Sigmoid colon (tissue), 4 donors: ENCODE measurements around the gene TSHZ1.

Experiments used
- POLR2A ChIP-seq, 2 donors: fragments of 450-650 bp; IDR thresholded peaks; one replicate each; pipeline ENCODE4 v1.6.1; 2016; ENCODE audit warnings: antibody characterized with exemption in 2 of 2, mild to moderate bottlenecking in 2 of 2, moderate library complexity in 2 of 2
- POLR2AphosphoS5 ChIP-seq, 4 donors: sonication (generic); formaldehyde crosslinking; IDR thresholded peaks; one replicate each; pipeline ENCODE4 v1.6.1; 2017; ENCODE audit warnings: antibody characterized with exemption in 4 of 4
- TF ChIP-seq, protein P1 (sequence below), 4 experiments: fragments of 450-650 bp in 3 of 4; fragments of 200-600 bp in 1 of 4; IDR thresholded peaks; one replicate each; pipeline ENCODE4 v1.5.1; 2016 to 2019; ENCODE audit warnings: antibody characterized with exemption in 4 of 4, mild to moderate bottlenecking in 3 of 4, moderate library complexity in 2 of 4

DNA sequence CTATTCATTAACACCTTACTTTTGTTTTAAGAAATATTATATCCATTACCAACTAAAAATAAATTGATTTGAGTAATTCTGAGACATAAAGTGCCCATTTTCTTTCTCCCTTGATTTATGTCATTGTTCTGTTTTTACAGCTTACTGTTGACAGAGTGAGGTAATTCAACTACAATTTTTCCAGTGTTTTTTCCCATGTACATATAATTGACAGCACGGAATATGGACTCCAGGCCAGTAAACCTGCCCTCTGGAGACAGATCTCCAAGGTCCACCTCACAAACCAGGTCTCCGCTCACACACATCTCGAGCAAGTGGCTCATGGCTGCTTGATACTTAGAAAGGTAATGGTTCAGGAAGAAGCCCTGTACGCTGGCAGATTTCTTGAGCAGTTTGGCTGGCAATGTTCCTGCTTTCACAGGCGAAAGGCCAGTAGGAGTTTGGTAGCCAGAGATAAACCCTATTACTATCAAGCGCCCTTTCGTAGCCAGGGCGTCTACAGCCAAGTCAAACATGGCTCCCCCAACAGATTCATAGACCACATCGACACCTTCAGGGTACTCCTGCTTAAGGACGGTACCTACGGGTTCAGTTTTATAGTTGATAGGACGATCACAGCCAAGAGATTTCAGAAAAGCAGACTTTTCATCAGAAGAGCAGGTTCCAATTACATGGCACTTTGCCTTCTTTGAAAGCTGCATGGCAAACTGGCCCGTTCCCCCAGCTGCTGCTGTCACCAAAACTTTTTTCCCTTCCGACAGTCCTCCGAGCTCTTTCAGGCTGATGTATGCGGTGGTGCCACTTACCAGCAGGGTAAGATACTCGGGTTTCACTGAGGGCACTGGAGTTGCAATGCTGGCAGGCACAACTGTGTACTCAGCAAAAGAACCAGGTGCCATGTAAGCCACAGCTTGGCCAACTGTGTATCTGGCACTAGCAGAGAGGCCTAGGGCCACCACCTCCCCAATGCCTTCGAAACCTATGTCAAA, 9.0 kb upstream of the TSHZ1 start:
- TF ChIP-seq POLR2A (IDR thresholded peaks at IDR 0.05) (no peak), POLR2AphosphoS5 (IDR thresholded peaks at IDR 0.05) (no peak)
- TF ChIP-seq, protein P1, sequence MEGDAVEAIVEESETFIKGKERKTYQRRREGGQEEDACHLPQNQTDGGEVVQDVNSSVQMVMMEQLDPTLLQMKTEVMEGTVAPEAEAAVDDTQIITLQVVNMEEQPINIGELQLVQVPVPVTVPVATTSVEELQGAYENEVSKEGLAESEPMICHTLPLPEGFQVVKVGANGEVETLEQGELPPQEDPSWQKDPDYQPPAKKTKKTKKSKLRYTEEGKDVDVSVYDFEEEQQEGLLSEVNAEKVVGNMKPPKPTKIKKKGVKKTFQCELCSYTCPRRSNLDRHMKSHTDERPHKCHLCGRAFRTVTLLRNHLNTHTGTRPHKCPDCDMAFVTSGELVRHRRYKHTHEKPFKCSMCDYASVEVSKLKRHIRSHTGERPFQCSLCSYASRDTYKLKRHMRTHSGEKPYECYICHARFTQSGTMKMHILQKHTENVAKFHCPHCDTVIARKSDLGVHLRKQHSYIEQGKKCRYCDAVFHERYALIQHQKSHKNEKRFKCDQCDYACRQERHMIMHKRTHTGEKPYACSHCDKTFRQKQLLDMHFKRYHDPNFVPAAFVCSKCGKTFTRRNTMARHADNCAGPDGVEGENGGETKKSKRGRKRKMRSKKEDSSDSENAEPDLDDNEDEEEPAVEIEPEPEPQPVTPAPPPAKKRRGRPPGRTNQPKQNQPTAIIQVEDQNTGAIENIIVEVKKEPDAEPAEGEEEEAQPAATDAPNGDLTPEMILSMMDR (IDR thresholded peaks at IDR 0.05) = no peak
